Mucosa of stomach (tissue), 1 donor: Measurements from ENCODE around the gene RNF133.

Experiments used
- H3K27me3 ChIP-seq: one replicate; pipeline ENCODE4 v1.7.0; 2013; ENCODE audit warnings: mild to moderate bottlenecking, low read length; ENCODE audit not compliant: control insufficient read depth, insufficient read depth
- H3K36me3 ChIP-seq: one replicate; pipeline ENCODE4 v1.7.0; 2013; ENCODE audit warnings: low read length; ENCODE audit not compliant: control insufficient read depth, insufficient read depth
- H3K4me1 ChIP-seq: one replicate; pipeline ENCODE4 v1.7.0; 2013; ENCODE audit warnings: mild to moderate bottlenecking, low read length; ENCODE audit not compliant: control insufficient read depth, insufficient read depth
- H3K4me3 ChIP-seq: one replicate; pipeline ENCODE4 v1.7.0; 2013; ENCODE audit warnings: low read length
- H3K9ac ChIP-seq: one replicate; pipeline ENCODE4 v1.7.0; 2013; ENCODE audit warnings: mild to moderate bottlenecking, low read length, moderate library complexity
- H3K9me3 ChIP-seq: one replicate; pipeline ENCODE4 v1.7.0; 2013; ENCODE audit warnings: mild to moderate bottlenecking, low read length, moderate library complexity; ENCODE audit not compliant: control insufficient read depth
- donor health status: Pancreatic carcinoma.

Gene RNF133

GRCh38 chr7:122699017-122699416 lies at the start of gene RNF133:
Gene RNF133, minus strand, starts transcription at chr7:122699117. Its CDS starts 199 bp downstream, at chr7:122698918.
- Histone ChIP-seq H3K9ac (no peak within 1 kb of the TSS), H3K36me3 (no peaks in the 10 kb centered on the region), H3K27me3 (no peaks in the 10 kb centered on the region), H3K9me3 (no peaks in the 10 kb centered on the region), H3K4me3 (no peak within 1 kb of the TSS), H3K4me1 (no peaks in the 10 kb centered on the region)

- Histone ChIP-seq H3K36me3 (no peaks in the 10 kb centered on the region), H3K9me3 (no peaks in the 10 kb centered on the region), H3K4me3 (no peak overlapping the region), H3K9ac (no peak overlapping the region), H3K27me3 (no peaks in the 10 kb centered on the region), H3K4me1 (no peaks in the 10 kb centered on the region)
Observed at GRCh38 chr7:122748195-122748594, 49.3 kb upstream of the RNF133 start.

- Histone ChIP-seq H3K36me3 (no peaks in the 10 kb centered on the region), H3K9me3 (no peaks in the 10 kb centered on the region), H3K27me3 (no peaks in the 10 kb centered on the region), H3K4me3 (no peak overlapping the region), H3K4me1 (no peaks in the 10 kb centered on the region), H3K9ac (no peak overlapping the region)
Observed at GRCh38 chr7:122746948-122747347, 48.0 kb upstream of the RNF133 start.

- no peaks in the 10 kb centered on the region for H3K4me1 ChIP-seq
- no peak overlapping the region for H3K9ac ChIP-seq
- H3K36me3 ChIP-seq: no peaks in the 10 kb centered on the region
- H3K4me3 ChIP-seq: no peak overlapping the region
- H3K27me3 ChIP-seq: no peaks in the 10 kb centered on the region
- no peaks in the 10 kb centered on the region for H3K9me3 ChIP-seq
Observed at GRCh38 chr7:122743211-122743610, 44.3 kb upstream of the RNF133 start.

- no peaks in the 10 kb centered on the region for H3K4me1 ChIP-seq
- H3K36me3 ChIP-seq: no peaks in the 10 kb centered on the region
- H3K4me3 ChIP-seq: no peak overlapping the region
- no peaks in the 10 kb centered on the region for H3K9me3 ChIP-seq
- H3K27me3 ChIP-seq: no peaks in the 10 kb centered on the region
- H3K9ac ChIP-seq: no peak overlapping the region
Observed at GRCh38 chr7:122738947-122739346, 40.0 kb upstream of the RNF133 start.

GRCh38 chr7:122736183-122736582 lies 37.3 kb upstream of the RNF133 start:
- Histone ChIP-seq H3K27me3 (no peaks in the 10 kb centered on the region), H3K9me3 (no peaks in the 10 kb centered on the region), H3K4me1 (no peaks in the 10 kb centered on the region), H3K4me3 (no peak overlapping the region), H3K36me3 (no peaks in the 10 kb centered on the region), H3K9ac (no peak overlapping the region)

GRCh38 chr7:122727759-122728158 lies 28.8 kb upstream of the RNF133 start:
- Histone ChIP-seq H3K9ac (no peak overlapping the region), H3K9me3 (no peaks in the 10 kb centered on the region), H3K4me1 (no peaks in the 10 kb centered on the region), H3K36me3 (no peaks in the 10 kb centered on the region), H3K4me3 (no peak overlapping the region), H3K27me3 (no peaks in the 10 kb centered on the region)

GRCh38 chr7:122727354-122727753 lies 28.4 kb upstream of the RNF133 start:
- Histone ChIP-seq H3K36me3 (no peaks in the 10 kb centered on the region), H3K9ac (no peak overlapping the region), H3K27me3 (no peaks in the 10 kb centered on the region), H3K4me3 (no peak overlapping the region), H3K9me3 (no peaks in the 10 kb centered on the region), H3K4me1 (no peaks in the 10 kb centered on the region)

GRCh38 chr7:122726881-122727280 lies 28.0 kb upstream of the RNF133 start:
- Histone ChIP-seq H3K9ac (no peak overlapping the region), H3K36me3 (no peaks in the 10 kb centered on the region), H3K27me3 (no peaks in the 10 kb centered on the region), H3K4me3 (no peak overlapping the region), H3K4me1 (no peaks in the 10 kb centered on the region), H3K9me3 (no peaks in the 10 kb centered on the region)

GRCh38 chr7:122724366-122724765 lies 25.4 kb upstream of the RNF133 start:
- no peaks in the 10 kb centered on the region for H3K9me3 ChIP-seq
- H3K4me1 ChIP-seq: no peaks in the 10 kb centered on the region
- H3K9ac ChIP-seq: no peak overlapping the region
- no peaks in the 10 kb centered on the region for H3K27me3 ChIP-seq
- no peaks in the 10 kb centered on the region for H3K36me3 ChIP-seq
- H3K4me3 ChIP-seq: no peak overlapping the region

GRCh38 chr7:122719010-122719578 lies 20.2 kb upstream of the RNF133 start:
- Histone ChIP-seq H3K36me3 (no peaks in the 10 kb centered on the region), H3K4me1 (no peaks in the 10 kb centered on the region)

GRCh38 chr7:122717356-122718089 lies 18.6 kb upstream of the RNF133 start:
- Histone ChIP-seq H3K9me3 (no peaks in the 10 kb centered on the region), H3K9ac (no peak overlapping the region), H3K4me1 (no peaks in the 10 kb centered on the region), H3K27me3 (no peaks in the 10 kb centered on the region), H3K4me3 (no peak overlapping the region), H3K36me3 (no peaks in the 10 kb centered on the region)

More at GRCh38 chr7:122719010-122719578, 20.2 kb upstream of the RNF133 start:
- H3K27me3 ChIP-seq: no peaks in the 10 kb centered on the region
- no peak overlapping the region for H3K9ac ChIP-seq
- no peak overlapping the region for H3K4me3 ChIP-seq
- H3K9me3 ChIP-seq: no peaks in the 10 kb centered on the region
